Measurements from ENCODE around the gene FAM110A.
A peak's percentile ranks its signal among the peaks of the same experiment; 100 is the strongest.

FAM110A gene

DNA sequence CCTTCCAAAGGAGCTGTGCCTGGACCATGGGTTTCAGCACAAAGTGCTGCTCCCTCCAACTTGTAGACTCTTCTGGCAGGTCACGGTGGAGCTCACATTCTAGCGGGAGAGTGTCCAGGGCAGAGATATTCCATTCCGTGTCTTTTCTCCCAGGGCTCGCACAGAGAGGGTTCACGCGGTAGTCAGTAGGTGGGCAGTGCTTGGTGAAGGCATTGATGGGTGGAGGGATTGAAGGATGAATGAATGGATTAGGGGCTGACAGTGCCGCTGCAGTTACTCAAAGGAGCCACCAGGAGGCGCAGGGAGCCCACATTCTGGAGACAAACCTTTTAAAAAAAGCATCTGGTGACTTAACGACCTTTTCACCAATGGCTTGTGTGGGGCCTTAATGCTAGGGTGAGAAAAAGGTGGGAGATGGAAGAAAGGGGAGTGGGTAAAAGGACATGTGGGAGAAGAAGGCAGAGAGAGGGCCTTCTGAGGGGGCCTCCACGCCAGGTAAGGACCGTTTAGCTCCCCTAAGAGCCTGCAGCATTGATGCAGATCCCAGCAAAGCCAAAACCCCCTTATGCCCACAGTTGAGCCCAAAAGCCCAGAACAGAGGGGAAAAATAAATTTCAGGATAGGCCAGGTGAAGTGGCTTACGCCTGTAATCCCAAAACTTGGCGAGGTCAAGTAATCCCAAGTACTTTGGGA is 17.5 kb upstream of the FAM110A start:
- Histone ChIP-seq H3K36me3 (ENCODE audit: low read depth) (no peaks in the 10 kb centered on the region), H3K27ac (ENCODE audit: poor library complexity, severe bottlenecking) (no peak overlapping the region), H3K4me3 (ENCODE audit: severe bottlenecking) (no peak overlapping the region), H3K9me3 (ENCODE audit: severe bottlenecking) (no peaks in the 10 kb centered on the region), H3K27me3 (ENCODE audit: insufficient read depth, poor library complexity, severe bottlenecking) (no peaks in the 10 kb centered on the region), H3K4me1 (ENCODE audit: insufficient read depth, poor library complexity, severe bottlenecking) (no peaks in the 10 kb centered on the region)
- no peak for DNase-seq (ENCODE audit: low spot score)
- peak; percentile 28 for ATAC-seq (ENCODE audit: low read depth)
- TF ChIP-seq, protein P1, sequence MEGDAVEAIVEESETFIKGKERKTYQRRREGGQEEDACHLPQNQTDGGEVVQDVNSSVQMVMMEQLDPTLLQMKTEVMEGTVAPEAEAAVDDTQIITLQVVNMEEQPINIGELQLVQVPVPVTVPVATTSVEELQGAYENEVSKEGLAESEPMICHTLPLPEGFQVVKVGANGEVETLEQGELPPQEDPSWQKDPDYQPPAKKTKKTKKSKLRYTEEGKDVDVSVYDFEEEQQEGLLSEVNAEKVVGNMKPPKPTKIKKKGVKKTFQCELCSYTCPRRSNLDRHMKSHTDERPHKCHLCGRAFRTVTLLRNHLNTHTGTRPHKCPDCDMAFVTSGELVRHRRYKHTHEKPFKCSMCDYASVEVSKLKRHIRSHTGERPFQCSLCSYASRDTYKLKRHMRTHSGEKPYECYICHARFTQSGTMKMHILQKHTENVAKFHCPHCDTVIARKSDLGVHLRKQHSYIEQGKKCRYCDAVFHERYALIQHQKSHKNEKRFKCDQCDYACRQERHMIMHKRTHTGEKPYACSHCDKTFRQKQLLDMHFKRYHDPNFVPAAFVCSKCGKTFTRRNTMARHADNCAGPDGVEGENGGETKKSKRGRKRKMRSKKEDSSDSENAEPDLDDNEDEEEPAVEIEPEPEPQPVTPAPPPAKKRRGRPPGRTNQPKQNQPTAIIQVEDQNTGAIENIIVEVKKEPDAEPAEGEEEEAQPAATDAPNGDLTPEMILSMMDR (IDR thresholded peaks at IDR 0.05; ENCODE audit: poor library complexity, severe bottlenecking): peak; percentile 98

DNA sequence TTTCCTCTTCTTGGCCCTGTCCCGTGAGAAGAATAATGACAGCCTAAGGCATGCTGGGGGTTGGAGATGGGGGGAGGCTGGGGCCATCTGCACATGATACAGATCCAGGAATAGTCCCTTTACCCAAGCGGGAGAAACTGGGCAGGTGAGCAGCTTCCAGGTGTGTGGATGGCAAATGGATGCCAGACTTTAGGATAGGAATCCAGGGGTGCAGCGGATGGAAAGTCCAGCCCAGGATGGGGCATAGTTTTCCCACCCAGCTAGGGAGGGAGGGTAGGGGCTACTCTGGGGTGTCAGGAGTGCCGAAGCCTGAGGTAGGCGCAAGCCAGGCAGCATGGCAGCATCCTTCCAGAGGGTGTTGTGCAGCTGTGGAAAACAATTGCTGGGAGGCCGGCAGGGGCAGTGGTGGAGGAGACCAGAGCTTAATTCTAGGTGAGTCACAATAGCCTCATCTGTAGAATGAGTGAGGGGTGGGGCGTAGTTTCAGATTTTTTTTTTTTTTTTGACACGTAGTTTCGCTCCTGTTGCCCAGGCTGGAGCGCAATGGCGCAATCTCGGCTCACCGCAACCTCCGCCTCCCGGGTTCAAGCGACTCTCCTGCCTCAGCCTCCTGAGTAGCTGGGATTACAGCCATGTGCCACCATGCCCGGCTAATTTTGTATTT is 15.4 kb upstream of the FAM110A start:
- no peak overlapping the region for H3K27ac ChIP-seq (ENCODE audit: poor library complexity, severe bottlenecking)
- H3K9me3 ChIP-seq (ENCODE audit: severe bottlenecking): no peaks in the 10 kb centered on the region
- H3K4me1 ChIP-seq (ENCODE audit: insufficient read depth, poor library complexity, severe bottlenecking): no peaks in the 10 kb centered on the region
- TF ChIP-seq, protein P1 (IDR thresholded peaks at IDR 0.05; ENCODE audit: poor library complexity, severe bottlenecking): no peak
- DNase-seq (ENCODE audit: low spot score) (no peak), ATAC-seq (ENCODE audit: low read depth) (peak; percentile 89)
- no peaks in the 10 kb centered on the region for H3K36me3 ChIP-seq (ENCODE audit: low read depth)
- H3K4me3 ChIP-seq (ENCODE audit: severe bottlenecking): no peak overlapping the region
- H3K27me3 ChIP-seq (ENCODE audit: insufficient read depth, poor library complexity, severe bottlenecking): no peaks in the 10 kb centered on the region

DNA sequence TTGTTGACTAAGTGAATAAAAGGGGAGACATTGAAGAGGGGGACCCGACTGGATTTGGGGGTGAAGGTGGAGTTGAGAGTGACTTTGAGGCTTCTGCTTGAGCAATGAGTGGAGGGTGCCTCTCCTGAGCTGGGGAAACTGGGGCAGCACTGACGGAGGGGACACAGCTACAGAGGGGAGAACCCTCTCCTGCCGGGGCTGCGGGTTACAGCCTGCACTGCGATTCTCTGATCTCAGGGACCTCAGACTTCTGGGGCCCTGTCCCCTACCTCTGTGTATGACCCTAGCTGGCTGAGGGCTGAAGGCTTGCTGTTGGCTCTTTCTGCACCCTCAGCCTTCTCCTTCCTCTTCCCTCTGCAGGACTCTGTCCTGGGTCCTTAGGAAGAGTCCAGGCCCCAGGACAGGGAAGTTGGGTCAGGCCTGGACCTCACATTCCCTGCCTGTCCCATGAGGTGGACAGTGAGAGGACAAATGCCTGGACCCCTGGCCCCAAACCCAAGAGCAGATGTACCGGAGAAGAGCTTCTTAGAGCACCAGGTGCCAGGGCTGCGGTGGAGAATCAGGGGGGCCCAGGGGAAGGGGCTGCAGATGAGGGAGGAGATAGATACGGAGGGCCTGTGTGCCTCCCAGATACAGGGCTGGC is 13.7 kb upstream of the FAM110A start:
- Histone ChIP-seq H3K27me3 (ENCODE audit: insufficient read depth, poor library complexity, severe bottlenecking) (no peaks in the 10 kb centered on the region), H3K4me3 (ENCODE audit: severe bottlenecking) (no peak overlapping the region), H3K27ac (ENCODE audit: poor library complexity, severe bottlenecking) (no peak overlapping the region), H3K9me3 (ENCODE audit: severe bottlenecking) (no peaks in the 10 kb centered on the region), H3K4me1 (ENCODE audit: insufficient read depth, poor library complexity, severe bottlenecking) (no peaks in the 10 kb centered on the region), H3K36me3 (ENCODE audit: low read depth) (no peaks in the 10 kb centered on the region)
- ATAC-seq (ENCODE audit: low read depth) (no peak), DNase-seq (ENCODE audit: low spot score) (no peak)
- TF ChIP-seq, protein P1 (IDR thresholded peaks at IDR 0.05; ENCODE audit: poor library complexity, severe bottlenecking): no peak

DNA sequence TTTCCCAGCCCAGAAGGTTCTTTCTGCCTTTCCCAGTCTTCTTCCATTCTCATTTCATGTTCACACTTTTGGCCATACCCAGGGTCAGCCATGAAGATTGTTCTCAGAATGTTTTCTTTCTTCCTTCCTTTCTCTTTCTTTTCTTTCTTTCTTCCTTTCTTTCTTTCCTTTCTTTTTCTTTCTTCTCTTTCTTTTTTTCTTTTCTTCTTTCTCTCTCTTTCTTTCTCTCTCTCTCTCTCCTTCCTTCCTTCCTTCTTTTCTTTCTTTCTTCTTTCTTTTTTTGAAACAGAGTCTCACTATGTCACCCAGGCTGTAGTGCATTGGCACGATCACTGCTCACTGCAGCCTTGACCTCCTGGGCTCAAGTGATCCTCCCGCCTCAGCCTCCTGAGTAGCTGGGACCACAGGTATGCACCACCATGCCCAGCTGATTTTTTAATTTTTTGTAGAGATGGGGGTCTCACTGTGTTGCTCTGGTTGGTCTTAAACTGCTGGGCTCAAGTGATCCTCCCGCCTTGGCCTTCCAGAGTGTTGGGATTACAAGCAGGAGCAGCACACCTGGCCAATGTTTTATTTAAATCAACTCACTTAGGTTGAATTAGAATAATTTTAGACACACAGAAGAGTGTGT is 13.1 kb upstream of the FAM110A start:
- TF ChIP-seq, protein P1 (IDR thresholded peaks at IDR 0.05; ENCODE audit: poor library complexity, severe bottlenecking): no peak

More for the DNA sequence above, 13.1 kb upstream of the FAM110A start:
- no peaks in the 10 kb centered on the region for H3K36me3 ChIP-seq (ENCODE audit: low read depth)
- H3K4me1 ChIP-seq (ENCODE audit: insufficient read depth, poor library complexity, severe bottlenecking): no peaks in the 10 kb centered on the region
- no peak overlapping the region for H3K4me3 ChIP-seq (ENCODE audit: severe bottlenecking)
- ATAC-seq (ENCODE audit: low read depth) (no peak), DNase-seq (ENCODE audit: low spot score) (no peak)
- no peaks in the 10 kb centered on the region for H3K27me3 ChIP-seq (ENCODE audit: insufficient read depth, poor library complexity, severe bottlenecking)
- H3K9me3 ChIP-seq (ENCODE audit: severe bottlenecking): no peaks in the 10 kb centered on the region
- no peak overlapping the region for H3K27ac ChIP-seq (ENCODE audit: poor library complexity, severe bottlenecking)
